A172 (cell line): Measurements from ENCODE around the gene DTHD1. TPM values are rescaled to one million over a fixed set of nuclear protein-coding genes. Genes with fewer than 3 reads are reported as not detected.

Source experiments
- DNase-seq: peaks from one replicate; pipeline ENCODE4 v3.0.0-alpha.2; 2015; ENCODE audit warnings: low spot score
- total RNA-seq: library from RNA; depleted of rRNA; stranded (reverse); fragments of >200 nt; shearing (Covaris generic); gene quantifications from 2 replicates; pipeline ENCODE4 v1.2.3, GENCODE V29; 2014

DTHD1 gene
- total RNA-seq, 1 experiment from 2014 or later = not detected

- no peak for DNase-seq
Observed at GRCh38 chr4:36269533-36270173, 11.8 kb upstream of the DTHD1 start.

DNA sequence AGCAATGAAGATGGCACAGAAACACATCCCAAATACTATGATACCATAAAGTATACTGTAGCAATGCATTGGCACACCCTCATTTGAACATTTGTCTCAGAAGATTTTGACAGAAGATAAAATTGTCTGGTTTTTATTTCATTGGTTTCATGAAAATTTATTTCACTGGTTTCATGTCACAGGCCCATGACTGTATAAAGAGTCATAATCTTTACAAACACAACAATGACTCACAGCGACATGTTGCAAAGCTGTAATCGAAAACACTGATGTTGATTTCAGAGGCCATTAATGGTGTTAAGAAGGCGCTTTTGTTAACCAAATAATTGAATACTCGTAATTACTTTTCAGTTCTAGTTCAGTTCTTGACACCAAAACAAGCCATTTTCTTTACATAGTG is 8.1 kb upstream of the DTHD1 start:
- DNase-seq = peak; percentile 42

- DNase-seq = peak; percentile 39
Observed at GRCh38 chr4:36274158-36274557, 7.3 kb upstream of the DTHD1 start.

DNA sequence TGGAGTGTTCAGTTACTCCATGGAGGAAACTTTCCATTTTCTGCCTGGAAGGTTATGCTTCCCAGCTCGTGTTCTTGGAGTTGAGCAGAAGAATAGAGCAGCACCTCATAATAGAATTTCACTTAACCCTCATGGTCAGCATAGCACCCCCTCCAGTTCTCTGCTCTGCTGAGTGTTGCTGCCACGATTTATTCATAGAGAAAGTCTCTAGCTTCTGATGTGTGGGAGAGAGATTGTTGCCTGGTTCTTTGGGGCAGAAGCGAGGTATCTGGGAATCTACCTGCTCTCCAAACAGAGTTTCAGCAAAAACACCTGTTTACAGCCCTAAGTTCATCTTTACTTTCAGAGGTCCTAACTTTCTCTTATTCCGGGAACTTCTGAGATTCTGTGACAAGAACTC is 3.9 kb upstream of the DTHD1 start:
- DNase-seq = no peak

DNA sequence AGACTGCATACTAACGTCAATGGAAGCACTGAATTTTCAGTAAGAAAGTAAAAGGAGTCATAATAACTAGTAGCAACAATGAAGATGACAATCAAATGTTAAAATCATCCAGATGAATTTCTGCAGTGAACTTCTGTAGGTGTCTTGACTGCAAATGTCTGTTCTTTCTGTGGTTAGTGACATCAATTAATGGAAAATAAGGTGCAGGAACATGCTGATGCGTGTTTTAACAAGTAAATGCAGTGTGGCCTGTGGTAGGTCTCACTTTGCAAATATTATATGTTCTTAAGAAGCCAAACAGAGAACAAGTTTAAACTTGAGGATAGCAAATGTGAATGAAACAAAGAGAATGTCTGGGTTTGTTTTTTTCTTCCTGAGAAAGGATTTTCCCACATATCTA is 2.6 kb upstream of the DTHD1 start:
- no peak for DNase-seq

GRCh38 chr4:36280555-36280954 is 861 bp upstream of the DTHD1 start:
- peak; percentile 5 for DNase-seq

DNA sequence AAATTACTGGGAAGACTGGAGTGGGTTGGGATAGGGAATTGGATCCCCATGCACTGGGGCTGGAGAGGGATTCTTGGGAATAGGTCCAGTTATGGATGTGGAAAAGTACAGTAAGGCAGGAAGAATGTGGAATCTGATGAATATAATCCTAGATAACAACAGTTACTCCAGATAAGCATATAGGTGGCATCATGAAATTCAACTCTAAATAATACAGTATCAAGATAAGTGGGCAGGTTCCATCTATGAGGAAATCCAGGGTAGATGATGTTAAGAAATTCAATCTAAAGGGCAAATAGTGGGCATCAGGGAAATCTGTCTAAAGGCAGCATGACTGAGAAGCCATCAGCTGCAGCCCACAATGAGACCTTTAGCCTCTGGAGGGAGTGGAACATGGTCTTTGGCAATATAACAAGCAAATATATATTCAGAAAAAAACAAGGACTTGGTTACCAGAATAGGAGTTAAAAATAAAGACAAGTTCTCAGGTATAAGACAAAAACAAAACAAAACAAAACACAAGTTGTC is 1.2 kb downstream of the DTHD1 start:
- DNase-seq = peak; percentile 4

DNA sequence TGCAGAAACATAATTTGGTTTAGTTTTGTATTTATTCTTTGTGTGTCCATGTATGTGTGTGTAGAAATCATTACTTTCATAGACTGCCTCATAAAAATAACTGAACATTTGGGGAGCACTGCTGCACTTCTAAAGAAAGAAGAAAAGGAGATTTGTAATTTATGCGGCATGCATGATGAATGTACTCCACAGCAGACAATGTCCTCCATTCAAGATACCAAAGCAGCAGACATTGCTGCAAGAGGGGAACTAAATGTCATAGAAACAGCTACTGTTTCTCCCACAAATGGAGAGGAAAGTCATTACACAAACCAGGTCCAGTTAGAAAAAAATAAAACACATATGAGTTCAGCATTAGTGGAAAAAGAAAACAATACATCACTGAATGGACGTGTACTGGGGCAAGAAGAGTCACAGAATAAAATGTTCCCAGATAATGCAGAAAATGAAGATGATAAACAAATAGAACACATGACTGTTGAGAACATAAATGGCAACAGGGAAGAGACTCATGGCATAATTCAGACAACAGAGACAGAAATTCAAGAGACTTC is 2.6 kb downstream of the DTHD1 start:
- no peak for DNase-seq

GRCh38 chr4:36285784-36286480 is 4.5 kb downstream of the DTHD1 start:
- peak; percentile 72 for DNase-seq

DNA sequence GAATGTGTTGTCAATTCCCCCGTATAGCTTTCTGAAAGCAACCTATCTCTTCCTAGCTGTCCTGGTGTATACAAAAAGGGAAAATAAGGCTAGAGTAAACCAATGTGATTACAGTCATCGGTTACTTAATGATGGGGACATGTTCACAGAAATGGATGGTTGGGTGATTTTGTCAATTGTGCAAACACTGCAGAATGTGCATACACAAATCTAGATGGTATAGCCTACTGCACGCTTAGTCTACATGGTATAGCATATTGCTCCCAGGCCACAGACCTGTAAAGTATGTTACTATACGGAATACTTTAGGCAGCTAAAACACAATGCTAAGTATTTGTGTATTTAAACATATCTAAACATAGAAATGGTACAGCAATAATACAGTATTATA is 5.1 kb downstream of the DTHD1 start:
- DNase-seq = no peak

GRCh38 chr4:36288731-36289426 is 7.5 kb downstream of the DTHD1 start:
- DNase-seq = peak; percentile 29

GRCh38 chr4:36290641-36291040 is 9.2 kb downstream of the DTHD1 start:
- no peak for DNase-seq

- DNase-seq = no peak
Observed at GRCh38 chr4:36292556-36293188, 11.3 kb downstream of the DTHD1 start.

DNA sequence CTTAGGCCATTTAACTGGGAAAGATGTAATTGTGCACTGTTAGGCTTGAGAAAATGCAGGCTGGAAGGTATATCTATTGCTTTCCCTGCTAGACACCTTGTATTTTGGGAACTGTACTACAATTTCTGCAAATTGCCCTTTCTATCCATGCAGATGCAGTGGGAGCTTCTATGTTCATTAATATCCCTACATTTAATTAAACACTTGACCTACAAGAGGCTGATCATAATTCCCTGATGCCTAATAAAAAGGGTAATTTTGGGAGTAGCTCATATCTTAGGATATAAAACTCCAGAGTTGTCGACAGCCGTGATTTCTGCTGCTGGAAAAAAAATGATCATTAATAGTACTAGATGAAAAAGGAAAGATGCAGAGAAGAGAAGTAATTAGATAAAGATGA is 19.7 kb downstream of the DTHD1 start:
- DNase-seq = no peak

DNA sequence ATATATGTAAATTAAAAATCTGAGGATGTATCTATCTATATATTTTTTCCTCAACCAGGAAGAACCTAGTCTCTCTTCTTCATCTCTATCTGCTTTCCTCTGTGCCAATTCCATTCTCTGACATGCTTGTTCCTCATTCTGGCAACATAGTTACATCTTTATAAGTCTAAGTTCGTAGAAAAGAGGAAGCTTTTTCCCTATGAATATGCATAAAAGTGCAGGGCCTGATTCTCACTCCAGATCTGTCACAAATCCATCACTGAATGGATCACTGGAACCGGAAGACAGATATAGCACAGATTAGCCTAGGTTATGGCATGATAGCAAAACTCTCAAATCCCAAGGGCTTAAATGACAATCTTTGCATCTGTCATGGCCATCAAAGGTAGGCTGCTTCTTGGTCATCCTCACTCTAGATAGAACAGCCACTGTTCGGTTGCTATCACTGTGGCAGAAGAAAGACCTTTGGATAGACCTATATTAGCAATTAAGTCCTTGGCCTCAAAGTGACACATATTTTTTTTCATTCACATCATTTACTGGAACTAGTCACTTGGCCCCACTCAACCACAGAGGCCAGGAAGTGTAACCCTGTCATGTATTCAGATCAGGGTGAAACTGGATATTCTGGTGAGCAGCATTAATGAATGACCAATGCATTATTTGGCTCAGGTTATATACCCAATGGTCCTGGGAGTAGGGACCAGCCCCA is 22.2 kb downstream of the DTHD1 start:
- DNase-seq = no peak

GRCh38 chr4:36304138-36304681 is 22.8 kb downstream of the DTHD1 start:
- no peak for DNase-seq

GRCh38 chr4:36308150-36308549 is 26.7 kb downstream of the DTHD1 start:
- no peak for DNase-seq

GRCh38 chr4:36310216-36310615 is 28.8 kb downstream of the DTHD1 start:
- no peak for DNase-seq

GRCh38 chr4:36310793-36311192 is 29.4 kb downstream of the DTHD1 start:
- no peak for DNase-seq

DNA sequence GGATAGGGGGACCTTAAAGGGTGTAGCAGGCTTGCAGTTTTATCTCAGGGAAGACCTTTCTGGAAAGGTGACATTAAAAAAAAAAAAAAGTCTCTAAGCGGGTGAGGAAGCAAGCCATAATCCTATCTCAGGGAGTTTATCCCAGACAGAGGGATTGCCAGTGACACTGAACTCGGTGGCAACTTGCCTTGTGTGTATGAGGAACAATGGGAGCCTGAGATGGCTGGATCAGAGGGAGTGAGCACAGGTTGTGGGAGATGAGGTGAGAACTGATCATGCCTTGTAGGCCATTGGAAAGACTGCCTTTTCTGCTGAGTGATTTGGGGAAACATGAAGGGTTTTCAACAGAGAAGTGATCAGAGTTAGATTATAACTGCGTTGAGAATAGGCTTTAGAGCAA is 31.1 kb downstream of the DTHD1 start:
- no peak for DNase-seq

DNA sequence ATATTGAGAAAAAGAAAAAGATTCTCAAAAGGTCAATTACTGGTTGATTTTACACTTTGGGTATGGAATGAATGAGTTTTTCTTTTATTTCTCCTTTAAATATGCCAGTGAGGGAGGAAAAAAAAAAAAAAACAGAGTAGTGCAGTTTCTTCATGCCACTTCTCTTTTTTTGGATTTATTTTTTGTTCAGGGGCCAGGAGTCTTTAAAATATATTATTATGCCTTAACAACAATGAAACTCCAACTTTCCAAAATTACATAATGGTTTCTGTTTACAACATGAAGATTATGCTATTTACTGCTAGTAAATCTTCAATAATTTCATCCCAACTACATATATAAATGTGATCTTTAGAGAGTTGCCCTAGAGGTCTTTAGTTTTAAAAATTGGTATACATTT is 31.9 kb downstream of the DTHD1 start:
- no peak for DNase-seq
